HEK293T (cell line): Measurements from ENCODE around the gene KCNH1.

Experiments used
- NFRKB ChIP-seq: fragments of 450-650 bp; IDR thresholded peaks from 2 replicates; pipeline ENCODE4 v1.6.1; 2016; ENCODE audit warnings: mild to moderate bottlenecking, moderate library complexity
- SP1 ChIP-seq: fragments of 450-650 bp; IDR thresholded peaks from 2 replicates; pipeline ENCODE4 v1.6.1; 2017

GRCh38 chr1:210758761-210759160 is 375.2 kb downstream of the KCNH1 start:
- no peak for TF ChIP-seq NFRKB
- no peak for TF ChIP-seq SP1
